HCT116 (cell line): ENCODE results near the gene COMMD3. TPM values are rescaled to one million over a fixed set of nuclear protein-coding genes. Genes with fewer than 3 reads are reported as not detected.

Experiments
- ATAC-seq: fragments of 200-7000 bp; cut with Tn5 transposase; 2 replicates; pipeline ENCODE4 v1.9.1; 2020; ENCODE audit warnings: mild to moderate bottlenecking, moderate library complexity
- BruUV-seq: library from RNA; stranded (reverse); fragments of 400-500 nt; replicated peaks from 2 replicates; lab custom pipeline; 2021; lab: Mats Ljungman, UMichigan
- CTCF ChIA-PET: fragments of 300-600 bp; sonication (Branson Sonifier 250); formaldehyde crosslinking; loops from one replicate; lab custom pipeline; 2021; ENCODE audit warnings: antibody characterized with exemption; lab: Charles Lee
- POLR2A ChIA-PET: fragments of 300-600, 350-600 bp; sonication (Branson Sonifier 250); formaldehyde crosslinking; loops from one replicate; lab custom pipeline; 2021; ENCODE audit warnings: antibody characterized with exemption; lab: Charles Lee
- RAD21 ChIA-PET, 2 experiments: fragments of 300-600 bp; sonication (Branson Sonifier 250); formaldehyde crosslinking; loops; one replicate each; lab custom pipeline; 2023; ENCODE audit warnings: low total read pairs in 2 of 2; ENCODE audit not compliant: uncharacterized antibody in 2 of 2, unreplicated experiment in 2 of 2, low non-redundant PET in 1 of 2; lab: Charles Lee
- DNase-seq: peaks from one replicate; pipeline ENCODE4 v3.0.0-alpha.2; 2010; ENCODE audit warnings: low read depth, low spot score
- H2AFZ ChIP-seq: fragments of 200-600 bp; shearing (Covaris generic), sonication (generic); 2 replicates; pipeline ENCODE4 v1.6.1; 2017; ENCODE audit warnings: low read depth, mixed run types, mixed read lengths, antibody characterized with exemption, low read length; ENCODE audit not compliant: poor library complexity, severe bottlenecking
- H3K27ac ChIP-seq: 2 replicates; pipeline ENCODE4 v1.5.1; 2012; ENCODE audit warnings: low read depth, low read length
- H3K27me3 ChIP-seq: fragments of 200-600 bp; sonication (generic); 2 replicates; pipeline ENCODE4 v1.6.1; 2016; ENCODE audit warnings: mixed run types, low read length, mixed read lengths; ENCODE audit not compliant: insufficient read depth
- H3K36me3 ChIP-seq, 2 experiments: fragments of 200-500 bp in 1 of 2; fragments of 200-600 bp in 1 of 2; sonication (Bioruptor generic) in 1 of 2; sonication (generic) in 1 of 2; 2 replicates each; pipeline versions ENCODE4 v1.5.1 to v1.6.1; 2014 to 2016; ENCODE audit warnings: low read length in 2 of 2, inconsistent platforms in 1 of 2, mixed read lengths in 1 of 2, mixed run types in 1 of 2; ENCODE audit not compliant: insufficient read depth in 2 of 2, control insufficient read depth in 1 of 2
- H3K4me1 ChIP-seq, 2 experiments: fragments of 200-600 bp in 1 of 2; sonication (generic) in 1 of 2; 2 replicates each; pipeline versions ENCODE4 v1.5.1 to v1.6.1; 2012 to 2017; ENCODE audit warnings: low read length in 2 of 2, inconsistent platforms in 1 of 2, mild to moderate bottlenecking in 1 of 2, mixed read lengths in 1 of 2, mixed run types in 1 of 2, moderate library complexity in 1 of 2; ENCODE audit not compliant: insufficient read depth in 2 of 2, control insufficient read depth in 1 of 2
- H3K4me2 ChIP-seq: fragments of 200-600 bp; sonication (generic); 2 replicates; pipeline ENCODE4 v1.6.1; 2017; ENCODE audit warnings: mixed run types, low read length, mixed read lengths
- H3K4me3 ChIP-seq, 2 experiments: fragments of 200-600 bp in 1 of 2; sonication (generic) in 1 of 2; replicated peaks in 1 of 2; 2 replicates each; pipeline ENCODE4 v1.5.1; 2011 to 2016; ENCODE audit warnings: low read length in 2 of 2, control low read depth in 1 of 2, low read depth in 1 of 2, mild to moderate bottlenecking in 1 of 2, mixed read lengths in 1 of 2, mixed run types in 1 of 2
- H3K79me2 ChIP-seq: fragments of 200-600 bp; sonication (generic); 2 replicates; pipeline ENCODE4 v1.6.1; 2017; ENCODE audit warnings: mild to moderate bottlenecking, mixed run types, low read length, moderate library complexity, mixed read lengths; ENCODE audit not compliant: insufficient read depth
- H3K9ac ChIP-seq: fragments of 200-600 bp; sonication (generic); 2 replicates; pipeline ENCODE4 v1.6.1; 2016; ENCODE audit warnings: low read length, mixed read lengths
- H3K9me2 ChIP-seq: fragments of 200-600 bp; sonication (generic), shearing (Covaris generic); 2 replicates; pipeline ENCODE4 v1.6.1; 2017; ENCODE audit warnings: mixed run types, mild to moderate bottlenecking, moderate library complexity; ENCODE audit not compliant: insufficient read depth
- H3K9me3 ChIP-seq, 2 experiments: fragments of 200-500 bp in 1 of 2; fragments of 200-600 bp in 1 of 2; sonication (Bioruptor generic) in 1 of 2; sonication (generic) in 1 of 2; 2 replicates each; pipeline ENCODE4 v1.6.1; 2014 to 2017; ENCODE audit warnings: low read length in 2 of 2, mixed read lengths in 2 of 2, inconsistent platforms in 1 of 2, low read depth in 1 of 2, mild to moderate bottlenecking in 1 of 2, mixed run types in 1 of 2, moderate library complexity in 1 of 2; ENCODE audit not compliant: control insufficient read depth in 1 of 2, insufficient read depth in 1 of 2
- H4K20me1 ChIP-seq: fragments of 200-600 bp; sonication (generic), shearing (Covaris generic); 2 replicates; pipeline ENCODE4 v1.6.1; 2017; ENCODE audit warnings: mixed run types, mild to moderate bottlenecking, moderate library complexity; ENCODE audit not compliant: insufficient read depth
- ATF3 ChIP-seq: IDR thresholded peaks from 2 replicates; pipeline ENCODE4 v1.6.1; 2012
- CBX3 ChIP-seq: IDR thresholded peaks from 2 replicates; pipeline ENCODE4 v1.6.1; 2012; ENCODE audit warnings: low read depth
- EGR1 ChIP-seq: IDR thresholded peaks from 2 replicates; pipeline ENCODE4 v1.6.1; 2012; ENCODE audit warnings: low read depth
- ELF1 ChIP-seq: IDR thresholded peaks from 2 replicates; pipeline ENCODE4 v1.6.1; 2012; ENCODE audit warnings: low read depth, borderline replicate concordance
- EZH2 ChIP-seq: fragments of 200-600 bp; sonication (generic); IDR thresholded peaks from 2 replicates; pipeline ENCODE4 v1.6.1; 2017; ENCODE audit warnings: antibody characterized with exemption, mixed run types
- EZH2phosphoT487 ChIP-seq: fragments of 200-600 bp; IDR thresholded peaks from 2 replicates; pipeline ENCODE4 v1.6.1; 2018; ENCODE audit warnings: antibody characterized with exemption, borderline replicate concordance
- FOSL1 ChIP-seq: IDR thresholded peaks from 2 replicates; pipeline ENCODE4 v1.6.1; 2012; ENCODE audit warnings: low read depth
- POLR2A ChIP-seq: IDR thresholded peaks from 2 replicates; pipeline ENCODE4 v1.7.0; 2011; ENCODE audit warnings: borderline replicate concordance; ENCODE audit not compliant: insufficient read depth, insufficient read length; ENCODE audit errors: extremely low read depth
- POLR2AphosphoS5 ChIP-seq: IDR thresholded peaks from 2 replicates; pipeline ENCODE4 v1.6.1; 2011; ENCODE audit warnings: mild to moderate bottlenecking, low read depth, low read length, moderate library complexity
- RAD21 ChIP-seq: IDR thresholded peaks from 2 replicates; pipeline ENCODE4 v1.6.1; 2012; ENCODE audit warnings: low read depth, mild to moderate bottlenecking
- SIN3A ChIP-seq: IDR thresholded peaks from 2 replicates; pipeline ENCODE4 v1.6.1; 2012; ENCODE audit warnings: low read depth
- SP1 ChIP-seq: IDR thresholded peaks from 2 replicates; pipeline ENCODE4 v1.6.1; 2012; ENCODE audit warnings: low read depth
- SRF ChIP-seq: IDR thresholded peaks from 2 replicates; pipeline ENCODE4 v1.6.1; 2012; ENCODE audit warnings: low read depth
- TCF7L2 ChIP-seq: IDR thresholded peaks from 2 replicates; pipeline ENCODE4 v1.7.0; 2011; ENCODE audit warnings: borderline replicate concordance, inconsistent platforms; ENCODE audit not compliant: insufficient read depth, insufficient read length; ENCODE audit errors: extremely low read depth
- ZBTB33 ChIP-seq: IDR thresholded peaks from 2 replicates; pipeline ENCODE4 v1.6.1; 2011; ENCODE audit warnings: mild to moderate bottlenecking, low read length, moderate library complexity; ENCODE audit not compliant: insufficient replicate concordance; ENCODE audit errors: extremely low read depth
- ZFX ChIP-seq: fragments of 450-650 bp; IDR thresholded peaks from 2 replicates; pipeline ENCODE4 v1.6.1; 2017
- ZNF274 ChIP-seq: fragments of 200-500 bp; sonication (Bioruptor generic); IDR thresholded peaks from 2 replicates; pipeline ENCODE4 v1.6.1; 2014; ENCODE audit warnings: mild to moderate bottlenecking, low read depth, low read length, inconsistent platforms
- intact Hi-C: fragments of 100-400 bp; cut with micrococcal nuclease; formaldehyde crosslinking; loops from 2 replicates; pipeline ENCODE4 v1.10.0; 2022
- total RNA-seq: library from RNA; stranded (reverse); gene quantifications from one replicate; pipeline ENCODE4 v1.2.1, GENCODE V29; 2021; ENCODE audit not compliant: unreplicated experiment

COMMD3 gene
- total RNA-seq, 1 experiment from 2014 or later = 43.0 TPM

GRCh38 chr10:22332116-22332692 is 16.0 kb downstream of the COMMD3 start:
- Histone ChIP-seq H3K27me3 (no peaks in the 10 kb centered on the region), H2AFZ (no peak overlapping the region), H3K4me2 (no peak overlapping the region), H3K27ac (no peak overlapping the region), H3K4me1 (no peaks in the 10 kb centered on the region), H3K4me3 (no peak overlapping the region), H4K20me1 (no peaks in the 10 kb centered on the region)
- no peak for ATAC-seq
- intact Hi-C loops = no loop called here
- ChIA-PET POLR2A (interaction anchor here (1.5 kb wide), 1 partner anchor 8 kb away, joined by 3 read pairs; no protein-coding TSS in a partner anchor), CTCF (no interaction called here)
- TF ChIP-seq ZBTB33 = no peak
- TF ChIP-seq SP1 = no peak
- no peak for TF ChIP-seq ZNF274
- TF ChIP-seq FOSL1 = no peak
- no peak for TF ChIP-seq RAD21
- TF ChIP-seq TCF7L2 = no peak
- no peak for TF ChIP-seq SIN3A
- no peak for TF ChIP-seq ZFX
- no peak for TF ChIP-seq EZH2
- no peak for TF ChIP-seq ELF1
- no peak for TF ChIP-seq EZH2phosphoT487
- TF ChIP-seq ATF3 = no peak
- TF ChIP-seq POLR2A = no peak
- no peak for TF ChIP-seq SRF
- no peak for TF ChIP-seq POLR2AphosphoS5
- TF ChIP-seq EGR1 = no peak
- TF ChIP-seq CBX3 = no peak
- TF ChIP-seq, all 23 proteins: peak for 0
- Histone ChIP-seq H3K9me3 (no peaks in the 10 kb centered on the region), H3K79me2 (peaks cover 7% of the 10 kb centered on the region; the same call in 1 of the 2 replicates), H3K9ac (no peak overlapping the region), H3K36me3 (peaks cover 14 to 21% of the 10 kb centered on the region in 2 experiments; a peak in 3 of 4 replicates), H3K9me2 (no peaks in the 10 kb centered on the region)
- RAD21 ChIA-PET = no interaction called here
- BruUV-seq = no TSS peak
- DNase-seq = no peak
